Cerebellar cortex (tissue), 1 donor: ENCODE measurements around the gene OR56A1.
"Not testable (repeated sequence)": the region's sequence is repeated elsewhere in the genome, so short reads cannot be mapped to it uniquely, and the experiment has no call there.

Source experiments
- DNase-seq: peaks from one replicate; pipeline ENCODE4 v3.0.0-alpha.2; 2015; ENCODE audit warnings: low spot score

Gene OR56A1, protein sequence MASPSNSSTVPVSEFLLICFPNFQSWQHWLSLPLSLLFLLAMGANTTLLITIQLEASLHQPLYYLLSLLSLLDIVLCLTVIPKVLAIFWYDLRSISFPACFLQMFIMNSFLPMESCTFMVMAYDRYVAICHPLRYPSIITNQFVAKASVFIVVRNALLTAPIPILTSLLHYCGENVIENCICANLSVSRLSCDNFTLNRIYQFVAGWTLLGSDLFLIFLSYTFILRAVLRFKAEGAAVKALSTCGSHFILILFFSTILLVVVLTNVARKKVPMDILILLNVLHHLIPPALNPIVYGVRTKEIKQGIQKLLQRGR

DNA sequence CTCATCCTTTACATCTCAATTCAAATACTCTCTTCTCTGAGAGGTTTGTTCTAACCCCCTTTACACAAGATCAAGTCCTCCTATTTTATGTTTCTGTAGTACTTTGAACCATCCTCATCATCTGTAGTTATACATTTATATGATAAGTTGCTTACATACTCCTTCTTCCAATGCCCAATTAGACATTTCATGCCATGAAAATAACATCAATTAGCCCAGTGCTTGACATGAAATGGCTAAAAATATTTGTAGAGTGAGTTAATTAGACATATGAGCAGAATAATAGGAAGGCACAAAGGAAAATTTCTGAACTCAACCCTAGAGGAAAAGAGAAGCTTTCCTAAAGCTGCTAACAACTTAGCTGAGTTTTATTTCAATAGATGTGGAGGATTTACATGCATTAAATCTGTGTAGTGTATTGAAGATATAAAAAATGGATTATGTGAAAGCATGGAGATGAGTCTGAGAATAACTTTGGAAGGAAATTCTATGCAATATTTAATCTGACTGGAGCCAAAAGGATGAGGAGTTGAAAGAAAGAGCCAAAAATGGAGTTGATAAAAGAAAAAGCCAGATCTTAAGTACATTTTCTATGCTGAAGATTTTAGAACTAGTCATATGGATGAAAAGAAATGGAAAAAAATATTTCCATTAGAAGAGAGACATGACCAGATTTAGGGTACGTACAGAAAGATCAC lies at the start of gene OR56A1:
Gene OR56A1, minus strand, starts transcription at position 51 of the 698 bp plus-strand sequence. CDS start 3,066 bp downstream, outside the sequence.
- no peak for DNase-seq

DNA sequence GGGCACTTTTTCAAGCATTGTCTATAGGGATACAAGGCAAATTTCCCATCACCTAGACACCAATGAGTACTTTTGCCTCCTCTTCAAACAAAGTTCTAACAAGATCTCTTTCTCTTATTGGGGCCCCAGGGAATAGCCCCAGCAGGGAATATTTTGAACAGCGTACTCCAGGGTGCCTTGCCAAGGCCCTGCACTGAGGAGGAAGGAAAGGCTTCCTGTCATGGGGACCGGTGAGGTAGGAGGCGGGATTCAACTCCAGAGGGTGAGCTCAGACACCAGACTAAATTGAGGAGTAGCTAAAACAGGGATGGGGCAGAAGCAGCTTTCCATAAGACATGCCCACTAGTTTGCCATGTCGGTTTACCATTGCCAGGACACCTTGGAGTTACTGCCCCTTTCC lies 48.9 kb upstream of the OR56A1 start:
- DNase-seq = no peak

DNA sequence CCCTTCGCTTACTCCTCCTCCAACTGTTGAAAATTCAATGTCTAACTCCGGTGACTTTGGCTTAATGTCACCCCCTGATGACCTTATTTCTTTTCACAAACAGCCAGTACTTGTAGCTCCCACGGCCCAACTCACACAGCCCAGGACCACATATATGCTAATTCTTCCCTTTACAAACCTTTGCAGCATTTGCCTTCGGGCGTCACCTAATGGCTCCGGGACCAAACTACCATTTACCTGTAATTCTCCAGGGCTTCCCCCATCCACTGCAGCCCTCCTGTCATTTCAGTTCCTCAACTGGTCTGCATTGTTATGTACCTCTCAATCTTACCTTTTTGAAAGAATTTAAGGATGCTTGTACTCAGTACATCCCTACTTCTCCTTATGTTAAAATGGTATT lies 47.2 kb upstream of the OR56A1 start:
- no peak for DNase-seq

DNA sequence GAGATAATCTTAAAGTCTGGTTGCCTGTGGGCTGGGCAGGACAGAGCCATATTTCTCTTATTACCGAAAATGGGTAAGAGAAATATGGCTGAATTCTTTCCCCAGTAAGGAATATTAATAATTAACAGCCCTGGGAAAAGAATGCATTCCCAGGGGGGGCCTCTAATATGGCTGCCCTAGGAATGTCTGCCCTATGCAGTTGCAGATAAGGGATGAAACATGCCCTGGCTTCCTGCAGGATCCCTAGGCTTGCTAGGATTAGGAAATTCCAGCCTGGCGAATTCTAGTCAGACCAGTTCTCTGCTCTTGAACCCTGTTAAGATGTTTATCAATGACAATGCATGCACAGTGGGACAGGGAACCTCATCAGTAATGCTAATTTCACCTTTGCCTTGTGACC lies 45.9 kb upstream of the OR56A1 start:
- DNase-seq = not testable (repeated sequence)

DNA sequence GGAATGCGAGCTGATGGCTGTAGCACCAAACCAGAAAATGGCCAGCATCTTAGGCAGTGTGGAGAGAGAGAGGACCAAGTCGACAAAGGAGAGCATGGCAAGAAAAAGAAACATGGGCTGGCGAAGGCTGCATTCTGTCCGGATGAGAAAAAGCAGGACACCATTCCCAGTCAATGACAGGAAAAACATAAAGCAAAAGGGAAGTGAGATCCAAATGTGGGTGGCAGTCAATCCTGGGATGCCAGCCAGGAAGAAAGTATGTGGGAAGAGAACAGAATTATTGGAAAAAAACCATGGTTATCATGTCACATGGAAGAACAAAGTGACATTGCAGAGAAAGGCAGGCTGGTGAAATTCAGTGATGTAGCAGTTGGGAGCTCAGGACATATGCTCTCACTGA lies 36.9 kb upstream of the OR56A1 start:
- no peak for DNase-seq

DNA sequence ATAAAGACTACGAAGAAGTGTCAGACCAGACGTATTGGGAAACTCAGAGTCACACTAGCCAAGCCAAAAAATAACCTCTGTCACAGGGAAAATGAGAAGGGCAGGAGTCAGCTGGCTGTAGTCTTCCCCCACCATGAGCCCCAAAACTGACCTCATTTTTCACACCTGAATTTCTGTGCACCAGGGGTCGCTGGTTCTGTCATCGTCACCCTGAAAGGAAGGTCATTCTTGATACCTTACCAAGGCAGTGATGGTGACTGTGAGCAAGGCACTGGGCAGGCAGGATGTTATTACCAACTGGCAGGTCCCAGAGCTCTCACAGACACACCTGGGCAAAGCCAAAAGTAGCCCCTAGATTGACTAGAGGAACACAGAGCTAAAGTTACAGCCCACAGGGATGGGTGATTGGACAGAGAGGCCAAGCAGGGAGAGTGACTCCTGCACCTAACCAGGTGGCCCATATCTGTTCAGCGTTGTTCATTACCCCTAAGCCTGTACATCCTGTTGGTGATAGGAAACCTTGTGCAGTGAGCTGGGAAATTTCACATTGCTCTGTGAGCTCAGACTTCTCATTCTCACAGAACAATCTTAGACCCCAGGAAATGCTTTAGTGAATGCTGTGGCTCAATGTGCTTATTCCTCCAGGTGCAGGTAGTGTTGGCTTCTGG lies 32.3 kb upstream of the OR56A1 start:
- DNase-seq = no peak

DNA sequence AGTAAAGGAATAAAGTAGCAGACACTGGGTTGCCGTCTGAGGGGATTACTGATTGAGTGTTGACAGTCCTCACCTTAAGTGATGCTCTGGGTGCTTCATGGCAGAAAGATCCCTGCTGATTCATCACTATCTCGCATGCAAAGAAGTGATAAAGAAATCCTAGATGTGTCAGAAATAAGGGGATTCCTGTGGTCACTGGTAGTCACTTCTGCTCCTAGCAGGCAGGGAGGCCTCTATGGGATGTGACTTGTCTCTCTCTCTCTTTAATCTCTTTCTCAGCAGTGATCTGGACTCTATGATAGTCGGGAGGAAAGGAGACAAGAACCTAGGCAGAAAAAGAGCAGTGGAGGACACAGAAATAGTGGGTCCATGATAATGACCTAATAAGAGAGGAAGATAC lies 30.9 kb upstream of the OR56A1 start:
- no peak for DNase-seq

DNA sequence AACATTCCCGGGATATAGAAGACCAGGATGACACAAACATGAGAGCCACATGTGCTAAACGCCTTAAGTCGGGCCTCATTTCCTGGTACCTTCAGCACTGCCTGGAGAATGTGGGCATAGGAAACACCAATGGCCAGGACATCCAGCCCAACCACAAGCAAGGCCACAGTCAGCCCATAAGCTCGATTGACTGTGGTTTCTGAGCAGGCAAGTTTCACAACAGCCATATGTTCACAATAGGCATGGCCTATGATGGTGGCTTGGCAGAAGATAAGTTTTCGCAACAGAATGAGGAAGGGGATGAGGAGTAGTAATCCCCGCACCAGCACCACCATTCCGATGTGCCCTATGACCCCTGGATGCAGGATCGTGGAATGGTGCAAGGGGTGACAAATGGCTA lies 26.9 kb upstream of the OR56A1 start:
- DNase-seq = no peak

DNA sequence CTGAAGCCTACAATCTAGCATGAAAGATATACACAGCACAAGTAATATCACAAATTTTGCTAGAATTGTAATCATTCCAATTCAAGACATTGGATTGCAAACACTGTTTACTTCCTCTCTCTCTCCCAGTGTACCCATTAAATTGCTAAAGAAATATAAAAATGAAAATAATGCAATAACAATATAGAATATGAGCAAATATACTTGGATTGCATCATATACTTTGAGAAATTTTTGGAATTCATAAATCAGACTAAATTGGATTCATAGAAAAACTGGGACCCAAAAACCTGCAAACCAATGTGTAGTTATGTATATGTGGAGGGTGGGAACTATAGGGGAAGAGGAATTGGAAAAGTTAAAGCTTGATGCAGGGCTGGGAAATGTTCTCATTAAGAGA lies 25.0 kb upstream of the OR56A1 start:
- no peak for DNase-seq

DNA sequence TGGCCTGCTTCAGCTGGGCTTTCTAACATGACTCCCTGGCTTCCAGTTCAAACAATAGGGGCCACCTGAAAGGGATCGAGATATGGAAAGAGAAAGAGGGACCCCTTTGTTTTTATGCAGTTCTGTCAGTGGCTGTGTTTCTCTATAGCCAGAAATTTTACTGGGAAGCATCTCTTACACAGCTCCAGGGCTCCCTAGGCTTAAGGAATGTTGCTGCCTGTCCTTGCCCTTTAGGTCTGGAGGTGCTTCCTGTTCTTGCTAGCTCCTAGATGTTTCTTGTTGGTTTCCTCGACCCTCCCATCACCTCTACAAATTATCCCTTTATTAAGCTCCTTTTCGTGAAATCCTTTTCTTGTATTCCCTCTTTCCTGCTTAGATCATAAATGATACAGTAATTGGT lies 21.8 kb upstream of the OR56A1 start:
- DNase-seq = no peak

DNA sequence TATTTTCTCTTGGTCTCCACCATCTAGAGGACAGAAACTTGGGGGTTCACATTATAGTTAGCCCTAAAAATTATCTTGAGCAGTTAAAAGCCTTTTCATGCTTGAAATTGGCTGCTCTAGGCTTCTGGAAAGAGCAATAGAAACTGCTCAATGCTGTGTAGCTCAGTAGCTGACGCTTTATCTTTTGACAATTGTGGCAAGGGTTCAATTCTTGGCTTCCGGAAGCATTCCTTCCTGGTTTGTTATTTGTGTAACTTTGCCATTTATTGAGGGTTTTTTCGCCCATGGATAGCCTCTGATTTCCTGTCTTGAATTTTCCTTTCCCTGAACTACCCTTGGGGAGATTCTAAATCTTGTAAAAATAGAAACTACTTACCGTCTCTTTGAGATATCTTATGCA lies 10.3 kb upstream of the OR56A1 start:
- no peak for DNase-seq

DNA sequence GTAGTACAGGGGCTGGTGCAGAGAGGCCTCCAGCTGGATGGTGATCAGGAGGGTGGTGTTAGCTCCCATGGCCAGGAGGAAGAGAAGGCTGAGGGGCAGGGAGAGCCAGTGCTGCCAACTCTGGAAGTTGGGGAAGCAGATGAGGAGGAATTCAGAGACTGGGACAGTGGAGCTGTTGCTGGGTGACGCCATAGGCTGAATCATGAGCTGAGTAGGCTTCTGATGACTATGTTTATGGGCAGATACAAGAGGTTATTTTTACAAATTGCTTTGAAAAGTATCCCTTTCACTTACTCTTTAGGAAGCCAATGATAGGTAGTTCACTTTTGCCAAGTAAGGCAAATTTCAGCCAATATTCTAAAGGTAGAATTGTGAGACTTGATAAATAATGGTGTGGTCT lies 3.1 kb downstream of the OR56A1 start:
- DNase-seq = no peak

DNA sequence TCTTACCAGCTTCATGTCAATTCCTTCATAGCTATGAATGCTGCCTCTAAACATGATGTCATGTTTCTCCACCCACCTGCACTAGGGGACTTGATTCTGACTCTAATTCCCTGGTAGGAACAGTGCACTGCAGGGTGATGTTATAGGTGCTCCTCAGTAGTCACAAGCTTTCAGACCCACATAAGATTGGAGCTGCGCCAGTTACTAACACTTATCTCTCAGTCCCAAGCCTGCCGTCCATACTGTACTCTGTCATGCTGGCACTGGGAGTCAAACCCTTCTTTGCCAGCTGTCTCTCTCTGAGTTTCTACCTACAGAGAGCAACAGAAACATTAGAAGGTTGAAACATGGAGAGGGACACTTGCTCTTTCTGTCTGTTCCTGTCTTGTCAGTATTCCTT lies 5.5 kb downstream of the OR56A1 start:
- no peak for DNase-seq

DNA sequence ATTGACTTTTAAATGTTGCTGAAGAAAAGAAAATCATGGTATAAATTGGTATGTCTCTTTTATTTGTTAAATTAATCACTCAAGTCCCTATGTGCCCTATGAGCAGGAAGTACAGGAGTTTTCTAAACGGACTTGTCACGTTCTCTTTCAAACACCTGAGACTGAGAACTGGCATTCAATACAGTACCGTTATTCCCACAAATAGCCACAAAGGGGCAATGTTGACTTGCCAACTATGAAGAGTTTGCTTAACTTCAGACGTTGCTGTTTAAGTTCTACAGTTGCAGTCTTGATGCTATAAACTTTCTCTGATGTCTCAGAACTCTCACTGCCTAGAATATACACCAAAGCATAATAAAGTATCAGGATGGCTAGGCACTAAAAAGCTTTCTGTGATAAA lies 7.6 kb downstream of the OR56A1 start:
- DNase-seq = peak; percentile 51

DNA sequence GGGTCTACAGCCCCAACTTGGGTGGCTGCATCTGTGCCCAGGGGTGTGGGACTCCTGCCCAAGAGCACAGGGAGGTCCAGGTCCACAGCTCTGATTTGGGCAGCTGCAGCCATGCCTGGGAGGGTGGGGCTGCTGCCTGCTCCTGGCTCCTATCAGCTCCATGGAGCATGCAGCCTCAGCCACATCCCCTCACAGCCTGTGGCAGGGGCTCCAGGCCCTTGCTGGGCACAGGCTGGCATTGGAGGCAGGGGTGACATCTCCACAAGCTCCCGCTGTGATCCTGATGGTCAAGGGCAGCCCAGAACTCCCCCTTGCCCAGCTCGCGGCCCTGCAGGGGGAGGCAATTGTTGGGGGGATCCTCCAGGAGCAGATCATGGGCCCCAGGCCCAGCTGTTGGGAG lies 17.5 kb downstream of the OR56A1 start:
- DNase-seq = no peak

DNA sequence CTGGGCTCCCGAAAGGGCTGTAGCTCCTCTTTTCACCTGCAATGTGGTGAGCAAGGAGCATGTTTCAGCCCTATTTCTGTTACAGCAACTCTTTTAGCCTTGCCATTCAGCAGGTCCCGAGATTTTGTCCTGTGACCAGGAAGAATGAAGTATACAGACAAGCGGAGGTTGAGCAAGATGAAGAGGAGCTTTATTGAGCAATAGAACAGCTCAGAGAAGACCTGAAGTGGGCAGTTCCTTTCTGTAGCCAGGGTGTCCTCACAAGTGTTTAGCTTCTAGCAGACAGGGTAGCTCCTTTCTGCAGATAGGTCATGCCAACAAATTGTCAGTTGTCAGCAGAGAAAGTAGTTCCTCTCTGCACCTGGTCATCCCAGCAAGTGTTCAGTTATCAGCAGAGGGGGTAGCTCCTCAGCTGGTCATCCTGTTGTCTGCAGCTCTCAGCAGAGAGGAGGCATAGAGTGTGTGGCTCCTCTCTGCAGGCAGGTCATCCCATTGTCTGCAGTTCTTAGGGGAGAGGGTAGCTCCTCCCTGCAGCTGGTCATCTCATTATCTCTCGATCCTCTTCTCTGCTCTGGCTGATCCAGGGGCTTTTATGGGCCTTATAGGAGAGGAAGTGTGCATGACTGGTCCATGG lies 18.4 kb downstream of the OR56A1 start:
- no peak for DNase-seq

DNA sequence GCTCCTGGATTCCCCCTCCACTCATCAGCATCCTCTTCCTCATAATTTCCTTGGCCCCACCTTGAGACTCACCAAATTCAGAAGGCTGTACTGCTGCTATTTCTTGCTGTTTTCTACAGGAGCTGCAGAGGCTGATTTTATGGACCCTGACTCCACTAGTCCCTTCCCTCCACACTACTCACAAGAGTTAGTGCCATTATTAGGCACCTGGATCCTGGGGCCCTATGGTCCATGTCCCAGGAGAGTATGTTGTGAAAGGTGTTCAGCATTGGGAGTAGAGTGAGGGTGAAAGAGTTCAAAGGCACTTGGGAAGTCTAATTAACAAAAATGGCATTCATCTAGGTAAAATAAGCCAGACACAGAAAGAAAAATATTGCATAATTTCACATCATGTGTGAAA lies 23.7 kb downstream of the OR56A1 start, which contains the start of gene OR56A4:
Gene OR56A4, minus strand, starts transcription at position 101 of the 400 bp plus-strand sequence. CDS start 3,954 bp downstream, outside the sequence.
- no peak for DNase-seq

DNA sequence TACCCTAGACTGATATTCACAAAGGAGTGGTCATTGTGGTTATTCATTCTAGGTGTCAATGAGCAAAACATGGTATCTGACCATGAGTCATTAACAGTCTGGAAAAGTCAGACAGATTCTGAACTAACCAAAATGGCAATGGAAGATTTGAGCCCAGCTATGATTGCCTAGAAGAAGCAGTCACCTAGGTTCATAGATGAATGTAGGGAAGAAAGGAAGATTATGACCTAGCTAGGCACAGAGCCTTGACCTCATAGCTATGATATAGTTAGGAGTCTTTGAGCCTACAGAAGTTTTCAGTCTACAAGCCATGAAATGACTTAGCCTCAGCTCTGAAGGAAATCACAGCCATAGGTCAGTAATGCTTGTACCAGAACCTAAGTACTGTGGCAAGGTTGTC lies 24.2 kb downstream of the OR56A1 start:
- no peak for DNase-seq

DNA sequence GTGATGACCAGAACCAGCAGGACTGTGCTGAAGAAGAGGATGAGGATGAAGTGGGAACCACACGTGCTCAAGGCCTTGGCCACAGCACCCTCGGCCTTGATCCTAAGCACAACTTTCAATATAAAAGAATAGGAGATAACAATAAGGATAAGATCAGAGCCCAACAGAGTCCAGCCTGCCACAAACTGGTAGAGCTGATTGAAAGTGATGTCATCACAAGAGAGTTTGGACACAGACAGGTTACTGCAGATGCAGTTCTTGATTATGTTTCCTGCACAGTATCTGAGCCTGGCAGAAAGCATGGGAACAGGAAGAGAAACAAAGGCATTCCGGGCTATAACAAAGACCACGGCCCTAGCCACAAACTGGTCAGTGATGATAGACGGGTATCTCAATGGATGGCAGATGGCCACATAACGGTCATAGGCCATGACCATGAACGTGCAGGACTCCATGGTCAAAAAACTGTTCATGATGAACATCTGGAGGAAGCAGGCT lies 28.3 kb downstream of the OR56A1 start:
- no peak for DNase-seq

DNA sequence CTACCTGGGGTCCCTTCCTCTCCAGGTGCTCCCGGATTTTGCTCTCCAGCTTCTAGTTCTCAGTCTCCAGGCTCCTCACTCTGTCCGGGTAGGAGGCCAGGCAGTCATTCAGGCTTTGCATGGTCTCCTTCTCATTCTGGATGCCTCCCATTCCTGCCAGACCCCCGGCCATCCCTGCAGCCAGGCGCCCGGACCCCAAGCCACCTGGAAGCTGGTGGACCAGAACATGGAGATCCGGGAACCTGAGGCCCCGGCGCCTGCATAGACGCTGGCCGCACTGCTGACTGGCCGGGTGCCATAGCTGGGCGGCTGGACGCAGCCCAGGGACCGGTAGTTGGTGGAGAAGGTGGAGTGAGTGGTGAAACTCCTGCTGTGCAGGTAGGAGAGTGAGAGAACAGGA lies 35.8 kb downstream of the OR56A1 start:
- no peak for DNase-seq

DNA sequence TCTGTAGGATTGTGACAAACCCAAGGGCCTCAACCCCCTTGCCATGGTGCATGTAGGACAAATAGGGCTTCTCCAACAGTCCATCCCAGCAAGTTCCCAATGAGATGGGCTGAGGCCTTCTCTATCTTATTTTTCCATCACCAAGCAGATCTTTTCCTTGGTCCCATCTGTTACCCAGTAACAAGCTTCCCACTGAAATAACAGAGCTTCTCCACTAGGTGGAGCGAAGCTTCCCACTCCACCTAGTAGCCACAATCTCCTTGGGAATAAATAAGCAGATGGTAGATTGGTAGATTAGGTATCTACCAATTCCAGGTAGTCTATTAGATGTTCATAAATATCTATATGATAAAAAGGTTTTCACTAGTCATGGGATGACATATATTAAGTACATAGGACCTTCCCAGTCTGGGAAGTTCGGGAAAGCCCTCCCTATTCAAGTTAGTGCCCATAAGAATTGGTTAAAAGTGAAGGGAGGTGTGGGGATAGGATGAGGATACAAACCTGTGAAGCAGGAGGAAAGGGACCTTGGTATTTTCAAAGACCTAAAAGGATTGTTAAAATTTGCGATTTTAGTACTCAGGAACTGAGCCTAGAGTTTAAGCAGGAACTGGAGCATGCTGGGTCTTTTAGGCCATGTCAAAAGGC lies 37.8 kb downstream of the OR56A1 start:
- peak; percentile 48 for DNase-seq

DNA sequence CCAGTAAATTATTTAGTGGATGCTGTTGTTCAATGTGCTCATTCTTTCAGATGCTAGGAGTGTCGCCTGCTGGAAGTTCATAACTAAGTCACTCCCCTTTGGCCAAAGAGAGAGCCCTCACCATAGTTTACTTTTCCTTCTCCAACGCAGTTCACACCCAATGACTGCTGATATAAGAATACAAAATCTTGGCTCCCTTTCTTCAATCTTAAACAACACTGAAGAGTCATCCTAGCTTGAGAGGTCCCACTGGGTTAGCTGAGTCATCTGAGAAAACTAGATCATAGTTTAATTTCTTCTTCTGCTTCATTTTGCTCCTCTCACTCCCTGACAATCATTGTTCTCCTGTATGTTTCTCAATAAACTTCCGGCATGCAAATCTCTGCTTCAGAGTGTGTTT lies 38.4 kb downstream of the OR56A1 start:
- no peak for DNase-seq
